Hepatocyte (in vitro differentiated cells): ENCODE measurements around the gene NCOA4. TPM values are rescaled to one million over a fixed set of nuclear protein-coding genes. Genes with fewer than 3 reads are reported as not detected.
"Not testable (repeated sequence)": the region's sequence is repeated elsewhere in the genome, so short reads cannot be mapped to it uniquely, and the experiment has no call there.

Source experiments
- DNase-seq: peaks from one replicate; pipeline ENCODE4 v3.0.0-alpha.2; 2016; ENCODE audit warnings: low spot score
- H2AFZ ChIP-seq: fragments of 200-600 bp; sonication (generic); 2 replicates; pipeline ENCODE4 v1.6.0; 2016; ENCODE audit warnings: antibody characterized with exemption, mild to moderate bottlenecking
- H3K27ac ChIP-seq: fragments of 200-600 bp; sonication (generic); 2 replicates; pipeline ENCODE4 v1.5.1; 2016; ENCODE audit warnings: mild to moderate bottlenecking
- H3K27me3 ChIP-seq: fragments of 200-600 bp; sonication (generic); 2 replicates; pipeline ENCODE4 v1.6.1; 2016
- H3K36me3 ChIP-seq: fragments of 200-600 bp; sonication (generic); replicated peaks from 2 replicates; pipeline ENCODE4 v1.5.1; 2016; ENCODE audit warnings: low read depth; ENCODE audit not compliant: insufficient read depth
- H3K4me1 ChIP-seq: fragments of 200-600 bp; sonication (generic); 2 replicates; pipeline ENCODE4 v1.5.1; 2016; ENCODE audit warnings: mild to moderate bottlenecking, moderate library complexity; ENCODE audit not compliant: insufficient read depth
- H3K4me2 ChIP-seq: fragments of 200-600 bp; sonication (generic); 2 replicates; pipeline ENCODE4 v1.6.0; 2016
- H3K4me3 ChIP-seq: fragments of 200-600 bp; sonication (generic); 2 replicates; pipeline ENCODE4 v1.5.1; 2016; ENCODE audit warnings: mild to moderate bottlenecking
- H3K79me2 ChIP-seq: fragments of 200-600 bp; sonication (generic); 2 replicates; pipeline ENCODE4 v1.6.0; 2017; ENCODE audit warnings: mild to moderate bottlenecking
- H3K9me2 ChIP-seq: fragments of 200-600 bp; sonication (generic); replicated peaks from 2 replicates; pipeline ENCODE4 v1.6.0; 2017; ENCODE audit warnings: mild to moderate bottlenecking; ENCODE audit not compliant: insufficient read depth
- H3K9me3 ChIP-seq: fragments of 200-600 bp; sonication (generic); 2 replicates; pipeline ENCODE4 v1.5.1; 2016; ENCODE audit warnings: low read depth, mild to moderate bottlenecking
- H4K20me1 ChIP-seq: fragments of 200-600 bp; sonication (generic); 2 replicates; pipeline ENCODE4 v1.6.0; 2016; ENCODE audit warnings: mild to moderate bottlenecking; ENCODE audit not compliant: insufficient read depth, poor library complexity, severe bottlenecking
- EZH2 ChIP-seq: fragments of 200-600 bp; sonication (generic); IDR thresholded peaks from 2 replicates; pipeline ENCODE4 v1.6.1; 2016; ENCODE audit warnings: antibody characterized with exemption, mild to moderate bottlenecking, borderline replicate concordance
- EZH2phosphoT487 ChIP-seq: fragments of 200-600 bp; sonication (generic); IDR thresholded peaks from one replicate; pipeline ENCODE4 v1.6.1; 2018; ENCODE audit warnings: antibody characterized with exemption, mild to moderate bottlenecking, low read depth, moderate library complexity; ENCODE audit not compliant: unreplicated experiment, severe bottlenecking
- WGBS: methylation state at CpG from one replicate; pipeline ENCODE4 v1.1.6; 2016; ENCODE audit warnings: low lambda C conversion rate; ENCODE audit errors: missing lambda C conversion rate; 5-methylcytosine and 5-hydroxymethylcytosine counted together
- polyA plus RNA-seq: library from polyadenylated mRNA; unstranded; fragments of >200 nt; fragmentation: Nextera tagmentation; extraction: Ambion mirVana; gene quantifications from 2 replicates; pipeline ENCODE4 v1.2.1, GENCODE V29; 2016
- total RNA-seq: library from RNA; depleted of rRNA; stranded (reverse); fragments of >200 nt; gene quantifications from 2 replicates; pipeline ENCODE4 v1.2.3, GENCODE V29; 2014
- TF ChIP-seq, protein P1 (sequence below): fragments of 200-600 bp; sonication (generic); IDR thresholded peaks from 2 replicates; pipeline ENCODE4 v1.5.1; 2016; ENCODE audit warnings: antibody characterized with exemption, mild to moderate bottlenecking; ENCODE audit not compliant: poor library complexity

NCOA4 gene
- total and polyA plus RNA-seq, 2 experiments from 2014 or later, result 81.8 to 171 TPM

DNA sequence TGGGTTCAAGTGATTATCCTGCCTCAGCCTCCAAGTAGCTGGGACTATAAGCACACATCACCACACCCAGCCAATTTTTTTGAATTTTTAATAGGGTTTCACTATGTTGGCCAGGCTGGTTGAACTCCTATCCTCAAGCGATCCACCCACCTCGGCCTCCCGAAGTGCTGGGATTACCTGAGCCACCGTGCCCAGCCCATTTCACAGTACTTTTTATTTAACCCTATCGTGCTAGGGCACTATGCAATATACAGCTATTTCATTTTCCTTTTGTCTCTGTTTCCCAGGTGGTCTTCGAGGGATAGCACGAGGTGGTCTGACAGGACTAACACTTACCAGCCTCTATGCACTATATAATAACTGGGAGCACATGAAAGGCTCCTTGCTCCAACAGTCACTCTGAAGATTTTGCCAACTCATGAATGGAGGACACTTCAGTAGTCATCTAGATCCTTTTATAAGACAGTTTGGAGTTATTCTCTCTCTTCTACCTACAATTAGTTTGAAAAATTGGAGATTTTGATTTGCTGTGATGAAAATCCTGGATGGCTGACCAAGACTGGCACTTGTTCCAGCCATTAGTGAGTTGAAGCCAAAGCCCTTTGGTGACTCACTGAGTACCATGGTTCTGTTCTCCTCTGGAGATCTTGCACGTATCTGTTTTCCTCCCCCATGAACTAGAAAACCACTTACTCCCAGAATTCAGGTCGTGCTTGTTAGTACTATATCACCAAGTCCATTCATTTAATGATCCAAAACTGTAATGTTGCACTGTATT lies 27.3 kb downstream of the NCOA4 start:
- Histone ChIP-seq H2AFZ (no peak overlapping the region), H3K9me3 (no peaks in the 10 kb centered on the region), H3K9me2 (no peaks in the 10 kb centered on the region), H3K4me1 (peaks cover 6% of the 10 kb centered on the region), H3K79me2 (no peaks in the 10 kb centered on the region), H3K4me2 (no peak overlapping the region), H3K36me3 (no peaks in the 10 kb centered on the region), H3K27me3 (no peaks in the 10 kb centered on the region), H3K27ac (no peak overlapping the region), H4K20me1 (no peaks in the 10 kb centered on the region), H3K4me3 (no peak overlapping the region)
- TF ChIP-seq EZH2phosphoT487, result no peak
- TF ChIP-seq, protein P1, sequence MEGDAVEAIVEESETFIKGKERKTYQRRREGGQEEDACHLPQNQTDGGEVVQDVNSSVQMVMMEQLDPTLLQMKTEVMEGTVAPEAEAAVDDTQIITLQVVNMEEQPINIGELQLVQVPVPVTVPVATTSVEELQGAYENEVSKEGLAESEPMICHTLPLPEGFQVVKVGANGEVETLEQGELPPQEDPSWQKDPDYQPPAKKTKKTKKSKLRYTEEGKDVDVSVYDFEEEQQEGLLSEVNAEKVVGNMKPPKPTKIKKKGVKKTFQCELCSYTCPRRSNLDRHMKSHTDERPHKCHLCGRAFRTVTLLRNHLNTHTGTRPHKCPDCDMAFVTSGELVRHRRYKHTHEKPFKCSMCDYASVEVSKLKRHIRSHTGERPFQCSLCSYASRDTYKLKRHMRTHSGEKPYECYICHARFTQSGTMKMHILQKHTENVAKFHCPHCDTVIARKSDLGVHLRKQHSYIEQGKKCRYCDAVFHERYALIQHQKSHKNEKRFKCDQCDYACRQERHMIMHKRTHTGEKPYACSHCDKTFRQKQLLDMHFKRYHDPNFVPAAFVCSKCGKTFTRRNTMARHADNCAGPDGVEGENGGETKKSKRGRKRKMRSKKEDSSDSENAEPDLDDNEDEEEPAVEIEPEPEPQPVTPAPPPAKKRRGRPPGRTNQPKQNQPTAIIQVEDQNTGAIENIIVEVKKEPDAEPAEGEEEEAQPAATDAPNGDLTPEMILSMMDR, result no peak
- TF ChIP-seq EZH2, result no peak
- no peak for DNase-seq
- 87% methylated on average over 9 of the region's 9 CpGs for WGBS

DNA sequence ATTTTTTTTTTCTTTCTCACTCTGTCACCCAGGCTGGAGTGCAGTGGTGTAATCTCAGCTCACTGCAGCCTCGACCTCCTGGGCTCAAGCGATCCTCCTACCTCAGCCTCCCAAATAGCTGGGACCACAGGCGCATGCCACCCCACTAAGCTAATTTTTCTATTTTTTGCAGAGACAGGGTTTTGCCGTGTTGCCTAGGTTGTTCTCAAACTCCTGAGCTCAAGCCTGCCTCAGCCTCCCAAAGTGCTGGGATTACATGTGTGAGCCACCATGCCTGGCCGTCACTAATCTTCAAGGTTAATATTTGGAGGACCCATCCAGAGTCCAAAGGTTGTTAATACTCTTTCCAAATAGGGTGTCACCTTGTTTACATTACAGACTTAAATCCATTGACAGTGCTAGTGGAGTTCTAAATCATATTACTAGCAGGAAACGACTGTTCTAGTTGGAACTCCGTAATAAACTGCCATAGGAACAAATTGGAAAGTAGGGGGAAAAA lies 28.2 kb downstream of the NCOA4 start:
- not testable (repeated sequence) for H3K27ac ChIP-seq, H3K4me1 ChIP-seq, H3K9me2 ChIP-seq, DNase-seq, H4K20me1 ChIP-seq, H3K4me2 ChIP-seq, H3K36me3 ChIP-seq, H3K79me2 ChIP-seq, H2AFZ ChIP-seq, H3K4me3 ChIP-seq, H3K27me3 ChIP-seq, H3K9me3 ChIP-seq
- 90% methylated on average over 7 of the region's 7 CpGs for WGBS

DNA sequence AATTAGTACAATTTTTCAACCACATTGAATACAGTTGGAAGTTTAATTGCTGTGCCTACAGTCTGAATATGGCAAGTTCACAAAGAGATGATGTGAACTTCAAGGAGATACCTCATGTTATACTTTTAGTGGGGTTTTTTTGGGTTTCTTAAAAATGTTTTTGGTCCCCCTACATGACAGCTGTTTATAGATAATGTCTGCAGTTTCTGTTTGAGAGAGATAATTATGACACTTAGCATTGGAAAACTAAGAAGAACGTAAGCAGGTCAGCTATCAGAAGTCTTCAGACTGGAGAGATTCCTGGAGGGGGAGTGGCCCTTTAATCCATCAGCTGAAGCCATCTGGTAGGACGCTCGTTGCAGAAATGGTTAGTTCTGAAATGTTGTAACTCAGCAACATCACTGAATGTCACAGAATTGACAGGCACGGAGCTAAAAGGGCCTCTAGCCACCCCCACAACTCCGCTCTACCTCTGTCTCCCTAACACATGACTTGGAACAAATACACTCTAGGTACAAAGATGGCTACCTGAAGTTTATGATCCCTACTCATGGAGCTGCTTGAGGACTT lies 29.2 kb downstream of the NCOA4 start:
- H3K4me1 ChIP-seq, result peaks cover 6% of the 10 kb centered on the region
- no peak overlapping the region for H3K4me2 ChIP-seq
- 74% methylated on average over 5 of the region's 5 CpGs for WGBS
- H3K79me2 ChIP-seq, result peaks cover 3% of the 10 kb centered on the region
- no peaks in the 10 kb centered on the region for H4K20me1 ChIP-seq
- no peak overlapping the region for H3K4me3 ChIP-seq
- TF ChIP-seq EZH2 (no peak), EZH2phosphoT487 (no peak)
- TF ChIP-seq, protein P1, result no peak
- no peak overlapping the region for H3K27ac ChIP-seq
- no peaks in the 10 kb centered on the region for H3K9me2 ChIP-seq
- DNase-seq, result no peak
- no peaks in the 10 kb centered on the region for H3K27me3 ChIP-seq
- no peaks in the 10 kb centered on the region for H3K36me3 ChIP-seq
- H2AFZ ChIP-seq, result no peak overlapping the region
- no peaks in the 10 kb centered on the region for H3K9me3 ChIP-seq

DNA sequence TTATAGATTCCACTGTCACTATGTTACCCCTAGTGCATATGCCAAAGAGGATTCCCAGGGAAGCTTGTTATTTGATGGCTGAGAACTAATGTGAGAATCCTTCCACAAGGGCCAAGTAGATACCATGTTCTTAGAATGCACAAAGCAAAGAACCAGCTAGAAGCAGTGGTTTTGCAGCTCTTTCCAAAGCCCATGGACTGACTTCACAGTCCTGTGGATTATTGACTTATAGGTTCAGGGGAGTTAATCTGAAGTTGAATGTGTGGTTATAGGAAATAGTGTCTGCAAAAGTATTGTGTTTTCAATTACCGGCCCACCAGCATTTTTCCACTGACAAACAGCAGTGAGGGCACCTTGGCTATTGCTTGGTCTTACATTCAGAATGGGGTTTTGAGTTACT lies 29.9 kb downstream of the NCOA4 start:
- no peak overlapping the region for H3K4me3 ChIP-seq
- no peak overlapping the region for H3K27ac ChIP-seq
- H3K27me3 ChIP-seq, result no peaks in the 10 kb centered on the region
- H3K36me3 ChIP-seq, result no peaks in the 10 kb centered on the region
- no peak overlapping the region for H2AFZ ChIP-seq
- no peaks in the 10 kb centered on the region for H3K9me3 ChIP-seq
- H3K79me2 ChIP-seq, result peaks cover 3% of the 10 kb centered on the region
- WGBS, result 91% methylated on average over 1 of the region's 1 CpG
- peaks cover 6% of the 10 kb centered on the region for H3K4me1 ChIP-seq
- H4K20me1 ChIP-seq, result no peaks in the 10 kb centered on the region
- H3K4me2 ChIP-seq, result no peak overlapping the region
- DNase-seq, result no peak
- H3K9me2 ChIP-seq, result no peaks in the 10 kb centered on the region
- TF ChIP-seq EZH2, result no peak
- TF ChIP-seq, protein P1, result no peak
- TF ChIP-seq EZH2phosphoT487, result no peak

DNA sequence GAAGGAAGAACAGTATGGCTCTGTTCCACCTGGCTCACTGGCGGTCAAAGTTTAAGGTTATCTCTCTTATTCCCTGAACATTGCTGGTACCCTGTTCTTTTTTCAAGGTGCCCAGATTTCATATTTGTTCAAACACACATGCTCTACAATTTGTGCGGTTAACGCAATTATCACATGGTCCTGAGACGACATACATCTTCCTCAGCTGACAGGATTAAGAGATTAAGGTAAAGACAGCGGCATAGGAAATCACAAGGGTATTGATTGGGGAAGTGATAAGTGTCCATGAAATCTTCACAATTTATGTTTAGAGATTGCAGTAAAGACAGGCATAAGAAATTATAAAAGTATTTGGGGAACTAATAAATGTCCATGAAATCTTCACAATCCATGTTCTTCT lies 30.5 kb downstream of the NCOA4 start:
- WGBS, result 97% methylated on average over 5 of the region's 5 CpGs
- H3K79me2 ChIP-seq, H4K20me1 ChIP-seq, H3K4me2 ChIP-seq, H3K9me3 ChIP-seq, H3K27me3 ChIP-seq, H3K9me2 ChIP-seq, H3K4me1 ChIP-seq, H3K27ac ChIP-seq, DNase-seq, H3K36me3 ChIP-seq, H3K4me3 ChIP-seq, H2AFZ ChIP-seq: not testable (repeated sequence)
